Kidney epithelial cell (primary cell): ENCODE results near the gene THOC2. TPM values are rescaled to one million over a fixed set of nuclear protein-coding genes. Genes with fewer than 3 reads are reported as not detected.

Experiments used
- DNase-seq: peaks from one replicate; pipeline ENCODE4 v3.0.0-alpha.2; 2010; ENCODE audit warnings: low read depth
- H3K27me3 ChIP-seq: 2 replicates; pipeline ENCODE4 v1.6.0; 2011; ENCODE audit warnings: low read length; ENCODE audit not compliant: control insufficient read depth, insufficient read depth
- H3K36me3 ChIP-seq: 2 replicates; pipeline ENCODE4 v1.5.1; 2011; ENCODE audit warnings: low read length; ENCODE audit not compliant: control insufficient read depth, insufficient read depth
- H3K4me3 ChIP-seq: 2 replicates; pipeline ENCODE4 v1.5.1; 2011; ENCODE audit warnings: low read depth, mild to moderate bottlenecking, control low read depth, low read length
- CTCF ChIP-seq: IDR thresholded peaks from 2 replicates; pipeline ENCODE4 v1.5.1; 2011; ENCODE audit warnings: mild to moderate bottlenecking, moderate library complexity, low read length, control low read depth, inconsistent platforms; ENCODE audit not compliant: insufficient read depth, poor library complexity, severe bottlenecking
- total RNA-seq: library from RNA; depleted of rRNA; stranded (reverse); fragments of >200 nt; gene quantifications from 2 replicates; pipeline ENCODE4 v1.2.3, GENCODE V29; 2015

THOC2 gene
- total RNA-seq, 1 donor from 2014 or later = 52.1 TPM

GRCh38 chrX:123629502-123629901, 103.3 kb downstream of the THOC2 start:
- no peak for DNase-seq
- Histone ChIP-seq H3K36me3 (no peaks in the 10 kb centered on the region), H3K4me3 (no peak overlapping the region), H3K27me3 (no peaks in the 10 kb centered on the region)
- no peak for TF ChIP-seq CTCF

- no peaks in the 10 kb centered on the region for H3K36me3 ChIP-seq
- H3K4me3 ChIP-seq = no peak overlapping the region
- DNase-seq = no peak
- TF ChIP-seq CTCF = no peak
- H3K27me3 ChIP-seq = no peaks in the 10 kb centered on the region
Observed at GRCh38 chrX:123626962-123627361, 105.9 kb downstream of the THOC2 start.

- Histone ChIP-seq H3K4me3 (no peak overlapping the region), H3K27me3 (no peaks in the 10 kb centered on the region), H3K36me3 (no peaks in the 10 kb centered on the region)
- no peak for TF ChIP-seq CTCF
- no peak for DNase-seq
Observed at GRCh38 chrX:123625952-123626351, 106.9 kb downstream of the THOC2 start.

GRCh38 chrX:123625477-123625876, 107.4 kb downstream of the THOC2 start:
- Histone ChIP-seq H3K36me3 (no peaks in the 10 kb centered on the region), H3K4me3 (no peak overlapping the region), H3K27me3 (no peaks in the 10 kb centered on the region)
- DNase-seq = no peak
- no peak for TF ChIP-seq CTCF

- Histone ChIP-seq H3K4me3 (no peak overlapping the region), H3K27me3 (no peaks in the 10 kb centered on the region), H3K36me3 (no peaks in the 10 kb centered on the region)
- no peak for TF ChIP-seq CTCF
- DNase-seq = no peak
Observed at GRCh38 chrX:123617007-123617406, 115.8 kb downstream of the THOC2 start.

GRCh38 chrX:123610915-123611314, 121.9 kb downstream of the THOC2 start:
- no peak for DNase-seq
- no peaks in the 10 kb centered on the region for H3K36me3 ChIP-seq
- H3K4me3 ChIP-seq = no peak overlapping the region
- no peaks in the 10 kb centered on the region for H3K27me3 ChIP-seq
- TF ChIP-seq CTCF = no peak
